Measurements from ENCODE around the gene CDK5. TPM values are rescaled to one million over a fixed set of nuclear protein-coding genes. Genes with fewer than 3 reads are reported as not detected.
A peak's percentile ranks its signal among the peaks of the same experiment; 100 is the strongest.
"Not testable (repeated sequence)": the region's sequence is repeated elsewhere in the genome, so short reads cannot be mapped to it uniquely, and the experiment has no call there.

Gene CDK5
- total RNA-seq, 1 experiment from 2014 or later = 41.3 TPM

- DNase-seq (ENCODE audit: low read depth) = peak; percentile 81
Observed at GRCh38 chr7:151013733-151014497, 43.8 kb downstream of the CDK5 start.

GRCh38 chr7:151013356-151013732, 44.4 kb downstream of the CDK5 start:
- DNase-seq (ENCODE audit: low read depth) = no peak

GRCh38 chr7:151012911-151013347, 44.8 kb downstream of the CDK5 start:
- DNase-seq (ENCODE audit: low read depth) = peak; percentile 58

- no peak for DNase-seq (ENCODE audit: low read depth)
Observed at GRCh38 chr7:151012031-151012692, 45.5 kb downstream of the CDK5 start.

- DNase-seq (ENCODE audit: low read depth) = not testable (repeated sequence)
Observed at GRCh38 chr7:151011616-151012015, 46.1 kb downstream of the CDK5 start.

- DNase-seq (ENCODE audit: low read depth) = no peak
Observed at GRCh38 chr7:151011097-151011409, 46.6 kb downstream of the CDK5 start.

- DNase-seq (ENCODE audit: low read depth) = no peak
Observed at GRCh38 chr7:151010307-151011096, 47.2 kb downstream of the CDK5 start.

- no peak for DNase-seq (ENCODE audit: low read depth)
Observed at GRCh38 chr7:151010037-151010306, 47.7 kb downstream of the CDK5 start.

- no peak for DNase-seq (ENCODE audit: low read depth)
Observed at GRCh38 chr7:151009327-151010036, 48.2 kb downstream of the CDK5 start.

- DNase-seq (ENCODE audit: low read depth) = peak; percentile 39
Observed at GRCh38 chr7:151008511-151009323, 49.0 kb downstream of the CDK5 start.

GRCh38 chr7:151008143-151008510, 49.6 kb downstream of the CDK5 start:
- DNase-seq (ENCODE audit: low read depth) = no peak

GRCh38 chr7:151007469-151007898, 50.2 kb downstream of the CDK5 start:
- no peak for DNase-seq (ENCODE audit: low read depth)

GRCh38 chr7:151006590-151007300, 51.0 kb downstream of the CDK5 start:
- DNase-seq (ENCODE audit: low read depth) = no peak

- DNase-seq (ENCODE audit: low read depth) = no peak
Observed at GRCh38 chr7:151005566-151005965, 52.1 kb downstream of the CDK5 start.

Other genes with a start within 250 kb of the CDK5 start
- gene AOC1, start 205.4 kb downstream of the CDK5 start, total RNA-seq (2014; rRNA removed; shearing (Covaris generic)) = not detected in 2 replicates
- gene KCNH2, start 79.6 kb downstream of the CDK5 start, total RNA-seq (2014; rRNA removed; shearing (Covaris generic)) = not detected in 2 replicates
- 0.12 and 0.39 TPM in 2 replicates for gene NOS3, start 66.9 kb downstream of the CDK5 start, total RNA-seq (2014; rRNA removed; shearing (Covaris generic))
- 0.24 TPM in 1 of 2 replicates, not detected in the other for gene ATG9B, start 33.4 kb downstream of the CDK5 start, total RNA-seq (2014; rRNA removed; shearing (Covaris generic))
- gene ABCB8, start 29.4 kb downstream of the CDK5 start, total RNA-seq (2014; rRNA removed; shearing (Covaris generic)) = 26.9 and 27.8 TPM in 2 replicates
- gene ASIC3, start 9.4 kb downstream of the CDK5 start, total RNA-seq (2014; rRNA removed; shearing (Covaris generic)) = 0.10 and 1.3 TPM in 2 replicates
- gene SLC4A2, start 1.7 kb upstream of the CDK5 start, total RNA-seq (2014; rRNA removed; shearing (Covaris generic)) = 60.3 and 64.9 TPM in 2 replicates
- gene FASTK, start 22.9 kb upstream of the CDK5 start, total RNA-seq (2014; rRNA removed; shearing (Covaris generic)) = 61.3 and 66.5 TPM in 2 replicates
- gene TMUB1, start 25.6 kb upstream of the CDK5 start, total RNA-seq (2014; rRNA removed; shearing (Covaris generic)) = 31.8 and 36.6 TPM in 2 replicates
- gene AGAP3, start 28.6 kb upstream of the CDK5 start, total RNA-seq (2014; rRNA removed; shearing (Covaris generic)) = 26.5 and 32.7 TPM in 2 replicates
- gene GBX1, start 109.8 kb upstream of the CDK5 start, total RNA-seq (2014; rRNA removed; shearing (Covaris generic)) = not detected in 2 replicates
- not detected in 2 replicates for gene ASB10, start 129.4 kb upstream of the CDK5 start, total RNA-seq (2014; rRNA removed; shearing (Covaris generic))
- gene H2BK1, start 152.6 kb upstream of the CDK5 start, total RNA-seq (2014; rRNA removed; shearing (Covaris generic)) = not detected in 2 replicates
- 56.8 and 60.4 TPM in 2 replicates for gene ABCF2, start 169.3 kb upstream of the CDK5 start, total RNA-seq (2014; rRNA removed; shearing (Covaris generic))
- gene CHPF2, start 174.6 kb upstream of the CDK5 start, total RNA-seq (2014; rRNA removed; shearing (Covaris generic)) = 28.0 and 32.0 TPM in 2 replicates
- gene SMARCD3, start 190.8 kb upstream of the CDK5 start, total RNA-seq (2014; rRNA removed; shearing (Covaris generic)) = 12.6 and 13.2 TPM in 2 replicates

Measured in RPMI7951 (cell line).